NK-92 (cell line): ENCODE measurements around the gene SKIC8.
"Not testable (repeated sequence)": the region's sequence is repeated elsewhere in the genome, so short reads cannot be mapped to it uniquely, and the experiment has no call there.

Experiments
- DNase-seq: peaks from one replicate; lab custom pipeline; 2025; ENCODE audit not compliant: unreplicated experiment; lab: John Stamatoyannopoulos, UW

The SKIC8 gene

GRCh38 chr15:78257681-78258080, 41.7 kb downstream of the SKIC8 start:
- no peak for DNase-seq

- no peak for DNase-seq
Measured at GRCh38 chr15:78256044-78256437, 43.4 kb downstream of the SKIC8 start.

GRCh38 chr15:78255421-78256043, 43.9 kb downstream of the SKIC8 start:
- no peak for DNase-seq

DNA sequence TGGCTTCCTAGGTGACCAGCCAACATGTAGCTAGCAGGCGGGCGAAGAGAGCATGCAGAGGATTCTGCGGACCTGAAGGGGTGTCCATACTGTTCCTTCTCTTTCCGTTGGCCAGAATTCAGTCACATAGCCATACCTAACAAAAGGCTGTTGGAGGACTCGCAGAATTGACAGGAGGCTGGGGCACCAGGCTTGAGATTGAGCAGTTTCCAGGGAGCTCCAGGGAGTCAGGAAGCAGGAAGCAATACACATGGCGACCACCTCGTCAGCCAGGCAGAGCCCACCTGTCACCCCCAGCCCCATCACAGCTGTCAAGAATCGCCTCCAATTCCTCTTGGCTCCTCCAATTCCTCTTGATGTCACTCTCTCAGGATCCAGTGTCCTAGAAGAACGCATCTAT, 48.3 kb downstream of the SKIC8 start:
- DNase-seq, result no peak

- no peak for DNase-seq
Measured at GRCh38 chr15:78249131-78249530, 50.3 kb downstream of the SKIC8 start.

DNA sequence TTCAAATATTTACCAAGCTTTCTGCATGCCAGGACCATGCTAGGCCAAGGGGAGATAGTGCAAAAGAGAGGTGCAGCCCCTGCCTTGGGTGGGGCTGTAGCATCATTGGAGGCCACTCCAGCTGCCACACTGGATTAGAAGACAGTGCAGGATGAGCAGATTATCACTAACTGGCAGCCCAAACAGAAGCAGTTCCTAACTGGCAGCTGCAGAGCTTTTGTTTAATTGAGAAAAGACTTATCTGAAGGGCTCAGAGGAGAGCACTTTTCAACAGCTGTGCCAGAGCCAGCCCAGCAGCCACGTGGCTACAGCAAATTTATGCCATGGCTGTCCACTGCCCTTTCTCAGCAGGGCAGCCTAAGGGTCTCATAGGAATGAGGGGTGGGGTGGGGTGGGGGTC, 51.5 kb downstream of the SKIC8 start:
- DNase-seq, result no peak

- DNase-seq, result not testable (repeated sequence)
Measured at GRCh38 chr15:78245976-78246620, 53.3 kb downstream of the SKIC8 start.

DNA sequence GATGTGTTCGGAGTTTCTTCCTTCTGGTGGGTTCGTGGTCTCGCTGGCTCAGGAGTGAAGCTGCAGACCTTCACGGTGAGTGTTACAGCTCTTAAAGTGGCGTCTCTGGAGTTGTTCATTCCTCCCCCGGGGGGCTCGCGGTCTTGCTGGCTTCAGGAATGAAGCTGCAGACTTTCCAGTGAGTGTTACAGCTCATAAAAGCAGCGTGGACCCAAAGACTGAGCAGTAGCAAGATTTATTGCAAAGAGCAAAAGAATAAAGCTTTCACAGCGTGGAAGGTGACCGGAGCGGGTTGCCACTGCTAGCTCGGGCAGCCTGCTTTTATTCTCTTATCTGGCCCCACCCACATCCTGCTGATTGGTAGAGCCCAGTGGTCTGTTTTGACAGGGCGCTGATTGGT, 54.0 kb downstream of the SKIC8 start:
- not testable (repeated sequence) for DNase-seq

DNA sequence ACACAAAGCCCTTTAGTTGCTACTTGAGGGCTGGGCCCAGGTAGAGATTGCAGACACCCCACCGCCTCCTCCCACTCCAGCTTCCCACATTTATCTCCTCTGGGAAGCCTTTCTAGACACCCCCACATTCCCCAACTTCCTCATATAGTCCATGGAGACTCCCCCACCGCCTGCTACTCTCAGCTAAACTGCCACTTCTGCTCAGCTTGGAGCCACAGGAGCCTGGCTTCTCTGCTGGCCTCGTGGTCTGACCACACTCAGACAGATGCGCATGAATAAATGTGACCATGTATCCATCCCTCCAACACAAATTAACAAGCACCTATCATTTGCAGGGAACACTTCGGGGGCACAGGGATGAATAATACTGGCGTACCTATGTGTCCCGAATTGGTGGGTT, 54.5 kb downstream of the SKIC8 start:
- no peak for DNase-seq

GRCh38 chr15:78244101-78244500, 55.3 kb downstream of the SKIC8 start:
- DNase-seq, result no peak

GRCh38 chr15:78243491-78243941, 55.9 kb downstream of the SKIC8 start:
- DNase-seq, result no peak

DNA sequence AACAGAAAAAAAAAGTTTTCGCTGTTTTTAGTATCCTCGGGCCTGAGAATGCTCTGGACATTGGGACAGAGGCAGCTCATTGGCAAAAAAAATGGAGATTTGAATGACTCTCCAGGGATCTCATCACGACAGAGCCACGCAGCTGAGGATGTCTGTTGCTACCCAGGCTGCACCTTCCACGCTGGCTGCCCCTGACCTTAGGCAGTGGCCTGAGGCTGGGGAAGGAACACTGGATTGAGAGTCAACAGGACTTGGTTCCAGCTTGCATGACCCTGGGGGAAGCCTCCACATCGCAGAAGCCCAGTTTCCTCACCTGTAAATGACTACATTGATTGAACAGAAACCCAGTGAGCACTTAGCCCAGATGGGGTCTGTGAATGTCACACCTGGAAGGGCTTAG, 56.4 kb downstream of the SKIC8 start:
- DNase-seq, result no peak

- DNase-seq, result no peak
Measured at GRCh38 chr15:78242128-78242527, 57.3 kb downstream of the SKIC8 start.

DNA sequence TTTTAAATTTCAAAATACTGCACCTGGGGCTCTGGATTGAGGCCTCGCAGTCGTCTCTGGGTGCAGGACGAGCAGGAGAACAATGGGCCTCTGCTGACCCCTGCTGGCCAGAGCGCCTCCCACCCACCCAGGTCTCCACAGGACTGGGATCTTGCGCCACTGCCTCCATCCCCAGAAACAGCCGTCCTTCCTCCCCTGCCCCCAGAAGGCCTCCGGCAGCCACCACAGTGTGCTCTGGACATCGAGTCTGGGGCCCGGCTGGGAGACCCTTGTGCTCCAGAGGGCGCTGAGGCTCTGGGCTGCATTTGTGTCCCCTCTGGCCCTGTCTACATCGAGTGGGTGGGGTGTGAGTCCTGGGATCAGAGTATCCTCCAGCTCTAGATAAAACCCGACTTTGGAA, 58.4 kb downstream of the SKIC8 start:
- DNase-seq, result no peak

GRCh38 chr15:78239811-78240210, 59.6 kb downstream of the SKIC8 start:
- no peak for DNase-seq

DNA sequence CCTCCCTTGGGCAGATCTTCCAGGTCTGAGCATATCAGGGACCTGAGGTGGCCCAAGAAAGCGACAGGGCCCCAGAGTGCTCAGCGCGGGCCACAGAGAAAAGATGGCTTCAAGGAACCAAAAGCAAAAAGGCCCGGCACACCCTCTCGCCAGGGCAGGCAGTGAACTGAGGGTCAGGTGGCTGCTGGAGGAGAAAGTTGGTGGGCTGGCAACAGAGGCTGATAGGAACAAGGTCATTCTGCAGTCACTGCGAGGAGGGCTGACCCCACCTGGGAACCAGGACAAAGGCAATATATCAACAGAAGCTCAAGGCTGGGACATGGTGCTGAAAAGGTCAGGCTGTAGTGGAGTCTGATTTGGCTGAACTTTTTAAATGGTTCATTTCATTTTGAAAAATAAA, 62.3 kb downstream of the SKIC8 start:
- DNase-seq, result no peak

GRCh38 chr15:78236491-78236890, 62.9 kb downstream of the SKIC8 start:
- DNase-seq, result no peak

GRCh38 chr15:78234515-78235040, 64.8 kb downstream of the SKIC8 start, which contains the start of gene ACSBG1:
Gene ACSBG1, minus strand, starts transcription at chr15:78234565. Its CDS starts 64 bp downstream, at chr15:78234501.
- no peak for DNase-seq

DNA sequence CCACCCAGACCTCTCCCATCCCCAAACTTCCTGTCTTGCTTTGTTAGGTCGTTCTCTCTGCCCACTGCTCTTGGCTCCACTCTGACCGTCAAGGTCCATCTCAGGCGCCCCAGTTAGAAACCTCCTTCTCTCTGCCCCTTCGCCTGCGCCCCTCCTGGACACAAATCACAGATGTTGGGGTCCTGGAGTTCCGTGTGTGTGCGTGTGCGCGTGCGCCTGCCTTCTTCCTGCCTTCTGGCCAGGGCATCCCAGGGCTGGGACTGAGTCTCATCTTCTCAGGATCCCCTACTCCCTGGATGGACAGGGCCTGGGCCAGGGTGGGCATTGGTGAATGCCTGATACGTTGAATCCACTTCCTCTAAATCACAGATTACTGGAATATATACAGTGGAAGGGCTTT, 65.9 kb downstream of the SKIC8 start:
- DNase-seq, result no peak
